Thoracic aorta (tissue), 2 donors: ENCODE data around the gene ABHD5. TPM values are rescaled to one million over a fixed set of nuclear protein-coding genes. Genes with fewer than 3 reads are reported as not detected.

Experiments used
- ATAC-seq: fragments of 150-250 bp; one replicate; pipeline ENCODE4 v1.8.0; 2017; ENCODE audit warnings: low read depth; ENCODE audit not compliant: insufficient number of reproducible peaks, low FRiP score
- DNase-seq: peaks from one replicate; pipeline ENCODE4 v3.0.0-alpha.2; 2020; ENCODE audit warnings: low spot score
- H3K27ac ChIP-seq, 2 donors: fragments of 200-600 bp; sonication (generic); 1 replicate in 1 of 2; 2 replicates in 1 of 2; pipeline ENCODE4 v1.5.1; 2016; ENCODE audit warnings: mild to moderate bottlenecking in 2 of 2, moderate library complexity in 2 of 2
- H3K27me3 ChIP-seq: fragments of 200-600 bp; sonication (generic); replicated peaks from 2 replicates; pipeline ENCODE4 v1.6.0; 2016; ENCODE audit warnings: mild to moderate bottlenecking; ENCODE audit not compliant: insufficient read depth
- H3K36me3 ChIP-seq: fragments of 200-600 bp; sonication (generic); one replicate; pipeline ENCODE4 v1.5.1; 2016
- H3K4me1 ChIP-seq, 2 donors: fragments of 200-600 bp; sonication (generic); 1 replicate in 1 of 2; 2 replicates in 1 of 2; pipeline versions ENCODE4 v1.5.1 to v1.6.0; 2016; ENCODE audit warnings: low read depth in 2 of 2, mild to moderate bottlenecking in 1 of 2; ENCODE audit not compliant: control insufficient read depth in 1 of 2
- H3K4me3 ChIP-seq: fragments of 200-600 bp; sonication (generic); 2 replicates; pipeline ENCODE4 v1.5.1; 2016; ENCODE audit warnings: mild to moderate bottlenecking
- H3K9me3 ChIP-seq: fragments of 200-600 bp; sonication (generic); 2 replicates; pipeline ENCODE4 v1.5.1; 2016
- CTCF ChIP-seq: fragments of 200-600 bp; sonication (generic); IDR thresholded peaks from one replicate; pipeline ENCODE4 v1.5.1; 2019; ENCODE audit warnings: antibody characterized with exemption
- total RNA-seq, 2 donors: library from RNA; depleted of rRNA; stranded (reverse); fragments of >200 nt; gene quantifications; one replicate each; pipeline versions ENCODE4 v1.1.0 to v1.2.3, GENCODE V29; 2016

ABHD5 gene
- total RNA-seq, 2 donors from 2014 or later: 33.3 to 37.1 TPM

- ATAC-seq (no peak), DNase-seq (no peak)
- Histone ChIP-seq H3K4me1 (peaks cover 0 to 2% of the 10 kb centered on the region in 2 donors), H3K27ac (no peak overlapping the region), H3K9me3 (no peaks in the 10 kb centered on the region), H3K27me3 (no peaks in the 10 kb centered on the region), H3K4me3 (no peak overlapping the region), H3K36me3 (no peaks in the 10 kb centered on the region)
- no peak for TF ChIP-seq CTCF
Measured at GRCh38 chr3:43684944-43685343, 5.8 kb upstream of the ABHD5 start.

- Histone ChIP-seq H3K27me3 (no peaks in the 10 kb centered on the region), H3K27ac (no peak overlapping the region), H3K4me3 (no peak overlapping the region), H3K4me1 (peaks cover 0 to 8% of the 10 kb centered on the region in 2 donors), H3K9me3 (no peaks in the 10 kb centered on the region), H3K36me3 (no peaks in the 10 kb centered on the region)
- TF ChIP-seq CTCF: no peak
- ATAC-seq: no peak
- DNase-seq: no peak
Measured at GRCh38 chr3:43685921-43686320, 4.8 kb upstream of the ABHD5 start.

GRCh38 chr3:43686333-43686699, 4.4 kb upstream of the ABHD5 start:
- Histone ChIP-seq H3K4me3 (no peak overlapping the region), H3K27ac (no peak overlapping the region), H3K4me1 (peaks cover 0 to 8% of the 10 kb centered on the region in 2 donors), H3K36me3 (no peaks in the 10 kb centered on the region), H3K9me3 (no peaks in the 10 kb centered on the region), H3K27me3 (no peaks in the 10 kb centered on the region)
- no peak for ATAC-seq
- no peak for TF ChIP-seq CTCF
- DNase-seq: no peak

GRCh38 chr3:43686700-43687498, 3.8 kb upstream of the ABHD5 start:
- Histone ChIP-seq H3K4me1 (peaks cover 0 to 12% of the 10 kb centered on the region in 2 donors), H3K36me3 (no peaks in the 10 kb centered on the region), H3K9me3 (no peaks in the 10 kb centered on the region), H3K27ac (no peak overlapping the region), H3K27me3 (no peaks in the 10 kb centered on the region), H3K4me3 (no peak overlapping the region)
- no peak for DNase-seq
- TF ChIP-seq CTCF: no peak
- no peak for ATAC-seq

- Histone ChIP-seq H3K27ac (no peak overlapping the region), H3K4me1 (peaks cover 0 to 16% of the 10 kb centered on the region in 2 donors), H3K27me3 (no peaks in the 10 kb centered on the region), H3K36me3 (no peaks in the 10 kb centered on the region), H3K9me3 (no peaks in the 10 kb centered on the region), H3K4me3 (no peak overlapping the region)
- ATAC-seq: no peak
- DNase-seq: no peak
- no peak for TF ChIP-seq CTCF
Measured at GRCh38 chr3:43687499-43687811, 3.3 kb upstream of the ABHD5 start.
